Stomach (tissue), 4 donors: Measurements from ENCODE around the gene EXOC2.

Experiments used
- EP300 ChIP-seq: sonication (generic); formaldehyde crosslinking; IDR thresholded peaks from one replicate; pipeline ENCODE4 v1.6.1; 2017; ENCODE audit warnings: antibody characterized with exemption
- POLR2A ChIP-seq, 4 donors: fragments of 450-650 bp; IDR thresholded peaks; one replicate each; pipeline ENCODE4 v1.6.1; 2016; ENCODE audit warnings: antibody characterized with exemption in 4 of 4, control low read depth in 2 of 4, mild to moderate bottlenecking in 1 of 4, moderate library complexity in 1 of 4
- POLR2AphosphoS5 ChIP-seq, 3 donors: sonication (generic); formaldehyde crosslinking; IDR thresholded peaks; one replicate each; pipeline ENCODE4 v1.6.1; 2016; ENCODE audit warnings: antibody characterized with exemption in 3 of 3
- TF ChIP-seq, protein P1 (sequence below), 7 experiments: fragments of 450-650 bp in 4 of 7; fragments of 200-600 bp in 3 of 7; sonication (generic) in 3 of 7; IDR thresholded peaks; one replicate each; pipeline ENCODE4 v1.5.1; 2016 to 2019; ENCODE audit warnings: antibody characterized with exemption in 7 of 7, control low read depth in 2 of 7, mild to moderate bottlenecking in 1 of 7

DNA sequence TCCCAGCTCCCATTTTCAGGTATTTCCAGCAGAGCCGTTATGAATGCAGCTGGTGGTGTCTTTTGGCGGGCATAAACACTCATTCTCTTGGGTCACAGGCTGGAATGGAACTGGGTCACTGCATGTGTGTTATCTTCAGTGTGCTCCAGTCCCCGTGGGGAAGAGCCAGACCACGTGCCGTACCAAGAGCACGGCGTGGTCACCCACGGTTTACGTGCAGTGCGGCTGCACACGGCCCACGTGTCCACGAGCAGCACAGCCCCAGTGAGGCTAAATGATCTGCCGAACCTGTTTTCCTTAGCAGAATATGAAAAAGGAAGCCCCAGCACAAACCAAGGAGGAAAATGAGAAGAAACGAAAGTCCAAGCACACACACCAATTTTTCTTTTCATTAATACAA is 179.9 kb downstream of the EXOC2 start:
- TF ChIP-seq POLR2A (IDR thresholded peaks at IDR 0.05) (no peak), POLR2AphosphoS5 (IDR thresholded peaks at IDR 0.05) (no peak), EP300 (no peak)
- TF ChIP-seq, protein P1, sequence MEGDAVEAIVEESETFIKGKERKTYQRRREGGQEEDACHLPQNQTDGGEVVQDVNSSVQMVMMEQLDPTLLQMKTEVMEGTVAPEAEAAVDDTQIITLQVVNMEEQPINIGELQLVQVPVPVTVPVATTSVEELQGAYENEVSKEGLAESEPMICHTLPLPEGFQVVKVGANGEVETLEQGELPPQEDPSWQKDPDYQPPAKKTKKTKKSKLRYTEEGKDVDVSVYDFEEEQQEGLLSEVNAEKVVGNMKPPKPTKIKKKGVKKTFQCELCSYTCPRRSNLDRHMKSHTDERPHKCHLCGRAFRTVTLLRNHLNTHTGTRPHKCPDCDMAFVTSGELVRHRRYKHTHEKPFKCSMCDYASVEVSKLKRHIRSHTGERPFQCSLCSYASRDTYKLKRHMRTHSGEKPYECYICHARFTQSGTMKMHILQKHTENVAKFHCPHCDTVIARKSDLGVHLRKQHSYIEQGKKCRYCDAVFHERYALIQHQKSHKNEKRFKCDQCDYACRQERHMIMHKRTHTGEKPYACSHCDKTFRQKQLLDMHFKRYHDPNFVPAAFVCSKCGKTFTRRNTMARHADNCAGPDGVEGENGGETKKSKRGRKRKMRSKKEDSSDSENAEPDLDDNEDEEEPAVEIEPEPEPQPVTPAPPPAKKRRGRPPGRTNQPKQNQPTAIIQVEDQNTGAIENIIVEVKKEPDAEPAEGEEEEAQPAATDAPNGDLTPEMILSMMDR (IDR thresholded peaks at IDR 0.05) = no peak
